Endodermal cell (in vitro differentiated cells): ENCODE data around the gene HRH1. TPM values are rescaled to one million over a fixed set of nuclear protein-coding genes. Genes with fewer than 3 reads are reported as not detected.
"Not testable (repeated sequence)": the region's sequence is repeated elsewhere in the genome, so short reads cannot be mapped to it uniquely, and the experiment has no call there.

Experiments
- DNase-seq: peaks from one replicate; pipeline ENCODE4 v3.0.0-alpha.2; 2017
- H3K27ac ChIP-seq: 2 replicates; pipeline ENCODE4 v1.5.1; 2013; ENCODE audit warnings: mild to moderate bottlenecking, low read depth, low read length, moderate library complexity
- H3K27me3 ChIP-seq: 2 replicates; pipeline ENCODE4 v1.6.1; 2013; ENCODE audit warnings: mild to moderate bottlenecking, low read length, moderate library complexity; ENCODE audit not compliant: insufficient read depth, control insufficient read depth, poor library complexity, severe bottlenecking
- H3K36me3 ChIP-seq: 2 replicates; pipeline ENCODE4 v1.7.0; 2013; ENCODE audit warnings: mild to moderate bottlenecking, low read length, moderate library complexity; ENCODE audit not compliant: control insufficient read depth, insufficient read depth
- H3K4me1 ChIP-seq: one replicate; pipeline ENCODE4 v1.7.0; 2013; ENCODE audit warnings: low read length; ENCODE audit not compliant: control insufficient read depth, insufficient read depth
- H3K4me3 ChIP-seq: 2 replicates; pipeline ENCODE4 v1.5.1; 2013; ENCODE audit warnings: mild to moderate bottlenecking, low read length, moderate library complexity
- H3K9ac ChIP-seq: 2 replicates; pipeline ENCODE4 v1.6.1; 2013; ENCODE audit warnings: mild to moderate bottlenecking, low read length, moderate library complexity; ENCODE audit not compliant: poor library complexity, severe bottlenecking; ENCODE audit errors: extremely low read depth
- H3K9me3 ChIP-seq: 2 replicates; pipeline ENCODE4 v1.6.1; 2013; ENCODE audit warnings: mild to moderate bottlenecking, low read length, moderate library complexity; ENCODE audit not compliant: control insufficient read depth
- H3K27ac Mint-ChIP-seq: 2 replicates; pipeline ENCODE4 v1.8.0; 2020; ENCODE audit warnings: mixed read lengths
- H3K27me3 Mint-ChIP-seq: 2 replicates; pipeline ENCODE4 v1.8.0; 2021; ENCODE audit warnings: mild to moderate bottlenecking, mixed read lengths; ENCODE audit not compliant: insufficient read depth
- H3K36me3 Mint-ChIP-seq: 2 replicates; pipeline ENCODE4 v1.8.0; 2020; ENCODE audit warnings: low read depth, mixed read lengths
- H3K4me1 Mint-ChIP-seq: 2 replicates; pipeline ENCODE4 v1.8.0; 2020; ENCODE audit warnings: mixed read lengths
- H3K4me3 Mint-ChIP-seq: 2 replicates; pipeline ENCODE4 v1.8.0; 2020; ENCODE audit warnings: mild to moderate bottlenecking, moderate library complexity, mixed read lengths
- H3K9me3 Mint-ChIP-seq: 2 replicates; pipeline ENCODE4 v1.8.0; 2020; ENCODE audit warnings: mild to moderate bottlenecking, mixed read lengths
- WGBS, 2 experiments: methylation state at CpG; one replicate each; pipeline versions ENCODE4 v1.1.5 to v1.1.7; 2013; ENCODE audit warnings: missing lambda C conversion rate in 2 of 2, mixed read lengths in 1 of 2; ENCODE audit not compliant: insufficient coverage in 1 of 2, insufficient read length in 1 of 2; 5-methylcytosine and 5-hydroxymethylcytosine counted together
- total RNA-seq, 2 donors: library from RNA; stranded (reverse); fragmentation: NEBNext Ultra II Directional in 1 of 2; extraction: Animal tissue kit (Norgen Biotek cat#: 25700) in 1 of 2; gene quantifications; 2 replicates in 1 of 2; 3 replicates in 1 of 2; pipeline ENCODE4 v1.2.1, GENCODE V29; 2021
- TF ChIP-seq, protein P1 (sequence below): fragments of 200-600 bp; sonication (generic); conservative IDR thresholded peaks from 2 replicates; pipeline ENCODE4 v1.5.0; 2021; ENCODE audit warnings: antibody characterized with exemption, mild to moderate bottlenecking

Gene HRH1
- total RNA-seq, 2 donors from 2014 or later, result 0.13 TPM; not detected in 1

DNA sequence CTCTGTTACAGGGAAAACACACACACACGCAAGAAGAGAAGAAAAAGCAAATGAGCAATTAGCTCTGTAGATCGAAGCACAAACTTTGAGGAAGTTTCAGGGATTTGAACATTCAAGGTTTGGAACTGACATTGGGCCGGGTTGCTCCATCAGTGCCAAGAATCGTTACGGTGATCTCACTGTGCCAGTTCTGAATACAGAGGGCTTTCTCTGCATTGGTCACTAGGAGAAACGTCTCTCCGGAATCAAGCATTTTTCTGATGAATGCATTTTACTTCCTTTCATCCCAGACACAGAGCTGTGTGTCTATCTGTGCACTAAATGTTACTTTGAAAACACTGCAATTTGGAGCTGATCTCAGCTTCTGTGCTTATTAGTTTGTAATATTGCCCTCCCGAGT is 11.2 kb downstream of the HRH1 start:
- H3K27ac ChIP-seq, result no peak overlapping the region
- H3K27me3 ChIP-seq, result no peaks in the 10 kb centered on the region
- peaks cover under 1% of the 10 kb centered on the region for H3K4me1 Mint-ChIP-seq
- no peaks in the 10 kb centered on the region for H3K36me3 Mint-ChIP-seq
- H3K4me3 Mint-ChIP-seq, result no peak overlapping the region
- H3K4me1 ChIP-seq, result no peaks in the 10 kb centered on the region
- peaks cover 6% of the 10 kb centered on the region for H3K27me3 Mint-ChIP-seq
- no peak for DNase-seq
- TF ChIP-seq, protein P1, sequence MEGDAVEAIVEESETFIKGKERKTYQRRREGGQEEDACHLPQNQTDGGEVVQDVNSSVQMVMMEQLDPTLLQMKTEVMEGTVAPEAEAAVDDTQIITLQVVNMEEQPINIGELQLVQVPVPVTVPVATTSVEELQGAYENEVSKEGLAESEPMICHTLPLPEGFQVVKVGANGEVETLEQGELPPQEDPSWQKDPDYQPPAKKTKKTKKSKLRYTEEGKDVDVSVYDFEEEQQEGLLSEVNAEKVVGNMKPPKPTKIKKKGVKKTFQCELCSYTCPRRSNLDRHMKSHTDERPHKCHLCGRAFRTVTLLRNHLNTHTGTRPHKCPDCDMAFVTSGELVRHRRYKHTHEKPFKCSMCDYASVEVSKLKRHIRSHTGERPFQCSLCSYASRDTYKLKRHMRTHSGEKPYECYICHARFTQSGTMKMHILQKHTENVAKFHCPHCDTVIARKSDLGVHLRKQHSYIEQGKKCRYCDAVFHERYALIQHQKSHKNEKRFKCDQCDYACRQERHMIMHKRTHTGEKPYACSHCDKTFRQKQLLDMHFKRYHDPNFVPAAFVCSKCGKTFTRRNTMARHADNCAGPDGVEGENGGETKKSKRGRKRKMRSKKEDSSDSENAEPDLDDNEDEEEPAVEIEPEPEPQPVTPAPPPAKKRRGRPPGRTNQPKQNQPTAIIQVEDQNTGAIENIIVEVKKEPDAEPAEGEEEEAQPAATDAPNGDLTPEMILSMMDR, result no peak
- no peak overlapping the region for H3K9ac ChIP-seq
- WGBS, 2 experiments, result 92 to 93% methylated on average over 8 of the region's 8 CpGs
- no peak overlapping the region for H3K4me3 ChIP-seq
- no peaks in the 10 kb centered on the region for H3K9me3 Mint-ChIP-seq
- H3K27ac Mint-ChIP-seq, result no peak overlapping the region
- H3K36me3 ChIP-seq, result no peaks in the 10 kb centered on the region
- H3K9me3 ChIP-seq, result no peaks in the 10 kb centered on the region

GRCh38 chr3:11166807-11167400 is 12.6 kb downstream of the HRH1 start:
- not testable (repeated sequence) for H3K9ac ChIP-seq, H3K27me3 Mint-ChIP-seq, H3K4me3 Mint-ChIP-seq, H3K4me3 ChIP-seq, H3K9me3 ChIP-seq, H3K36me3 ChIP-seq, H3K4me1 ChIP-seq, H3K36me3 Mint-ChIP-seq, H3K27ac Mint-ChIP-seq, H3K27me3 ChIP-seq, H3K4me1 Mint-ChIP-seq, H3K9me3 Mint-ChIP-seq
- WGBS, 2 experiments, result 91 to 92% methylated on average over 7 to 9 of the region's 12 CpGs
- H3K27ac ChIP-seq, result peak overlapping the region; percentile 17
- TF ChIP-seq, protein P1, result peak; percentile 50
- DNase-seq, result peak; percentile 67

GRCh38 chr3:11167590-11167989 is 13.3 kb downstream of the HRH1 start:
- Histone ChIP-seq H3K36me3 (no peaks in the 10 kb centered on the region), H3K9me3 (no peaks in the 10 kb centered on the region), H3K4me3 (no peak overlapping the region), H3K27ac (peak overlapping the region; percentile 49), H3K27me3 (no peaks in the 10 kb centered on the region), H3K4me1 (no peaks in the 10 kb centered on the region), H3K9ac (no peak overlapping the region)
- Mint-ChIP-seq H3K4me1 (peaks cover 4% of the 10 kb centered on the region), H3K36me3 (no peaks in the 10 kb centered on the region), H3K4me3 (no peak overlapping the region), H3K27me3 (peaks cover 8% of the 10 kb centered on the region), H3K27ac (no peak overlapping the region), H3K9me3 (no peaks in the 10 kb centered on the region)
- DNase-seq, result no peak
- TF ChIP-seq, protein P1, result no peak
- 88 to 96% methylated on average over 1 to 3 of the region's 3 CpGs for WGBS, 2 experiments
